ENCODE measurements around the gene CDH7. TPM values are rescaled to one million over a fixed set of nuclear protein-coding genes. Genes with fewer than 3 reads are reported as not detected.

Gene CDH7
- total RNA-seq (2014; rRNA removed) = 6.1 and 7.3 TPM in 2 replicates
- Bru-seq, nascent RNA = percentile 59 among the genes with signal in this experiment
- BruChase-seq, experiment 1, labeled RNA remaining after a 6-hour chase = percentile 57 among the genes with signal in this experiment
- BruChase-seq, experiment 2, labeled RNA remaining after a 2-hour chase = percentile 52 among the genes with signal in this experiment
- long read RNA-seq, full-length matches to known transcripts = 7 of 23 reads
- long read RNA-seq, partial matches to known transcripts = 8 of 23 reads
- long read RNA-seq, other reads (novel, unspliced or antisense) = 8 of 23 reads

GRCh38 chr18:65750389-65751154 lies at the start of gene CDH7:
Gene CDH7, plus strand, starts transcription at chr18:65751012. Its CDS starts 11,831 bp downstream, at chr18:65762843.
- H3K9me2 ChIP-seq (replicated peaks; ENCODE audit: low read length) = no peaks in the 10 kb centered on the region
- peaks cover 39% of the 10 kb centered on the region for H3K79me2 ChIP-seq (ENCODE audit: low read length)
- no peaks in the 10 kb centered on the region for H3K27me3 ChIP-seq (ENCODE audit: low read length)
- no peaks in the 10 kb centered on the region for H3K36me3 ChIP-seq (ENCODE audit: low read depth, low read length)
- peak within 1 kb of the TSS; percentile 98 for H3K4me2 ChIP-seq (ENCODE audit: low read length)
- H3K4me1 ChIP-seq (ENCODE audit: insufficient read depth, low read length) = peaks cover 54% of the 10 kb centered on the region
- H3K9ac ChIP-seq (ENCODE audit: low read length) = peak within 1 kb of the TSS; percentile 48
- no peaks in the 10 kb centered on the region for H3F3A ChIP-seq (ENCODE audit: low read length, unreplicated experiment)
- no TSS peak for BruUV-seq (replicated peaks)
- peak within 1 kb of the TSS; percentile 96 for H2AFZ ChIP-seq (ENCODE audit: low read length)
- ChIA-PET POLR2A (ENCODE audit: unreplicated experiment) (no interaction called here), CTCF (interaction anchor here (0.7 kb wide), 2 partner anchors 94 to 699 kb away, joined by 10 to 20 read pairs; no protein-coding TSS in a partner anchor)
- ATAC-seq (peak; percentile 61), DNase-seq (peak; percentile 60)
- intact Hi-C loops (cut with micrococcal nuclease) = loop anchor here (5.0 kb wide), 2 partner anchors 308 to 533 kb away; no protein-coding TSS in a partner anchor
- no peaks in the 10 kb centered on the region for H4K20me1 ChIP-seq (ENCODE audit: low read length)
- no peak for TF ChIP-seq EZH2 (IDR thresholded peaks at IDR 0.05; ENCODE audit: low read length, unreplicated experiment)
- TF ChIP-seq CTCF (conservative IDR thresholded peaks at IDR 0.05; ENCODE audit: low read depth, low read length) = no peak
- TF ChIP-seq EZH2phosphoT487 (IDR thresholded peaks at IDR 0.05; ENCODE audit: borderline replicate concordance, low read length) = no peak
- peak within 1 kb of the TSS; percentile 89 for H3K4me3 ChIP-seq (ENCODE audit: low read length)
- H3K9me3 ChIP-seq (ENCODE audit: low read length) = no peaks in the 10 kb centered on the region
- no peak within 1 kb of the TSS for H3K27ac ChIP-seq (ENCODE audit: low read length)

GRCh38 chr18:65704046-65704445 lies 46.8 kb upstream of the CDH7 start:
- Histone ChIP-seq H3K9ac (ENCODE audit: low read length) (no peak overlapping the region), H3K9me3 (ENCODE audit: low read length) (no peaks in the 10 kb centered on the region), H3F3A (ENCODE audit: low read length, unreplicated experiment) (no peaks in the 10 kb centered on the region), H3K27ac (ENCODE audit: low read length) (no peak overlapping the region), H4K20me1 (ENCODE audit: low read length) (no peaks in the 10 kb centered on the region), H3K36me3 (ENCODE audit: low read depth, low read length) (no peaks in the 10 kb centered on the region), H3K4me3 (ENCODE audit: low read length) (no peak overlapping the region), H2AFZ (ENCODE audit: low read length) (no peak overlapping the region), H3K27me3 (ENCODE audit: low read length) (no peaks in the 10 kb centered on the region), H3K4me1 (ENCODE audit: insufficient read depth, low read length) (no peaks in the 10 kb centered on the region), H3K79me2 (ENCODE audit: low read length) (no peaks in the 10 kb centered on the region), H3K9me2 (replicated peaks; ENCODE audit: low read length) (no peaks in the 10 kb centered on the region), H3K4me2 (ENCODE audit: low read length) (no peak overlapping the region)
- intact Hi-C loops (cut with micrococcal nuclease) = no loop called here
- TF ChIP-seq EZH2phosphoT487 (IDR thresholded peaks at IDR 0.05; ENCODE audit: borderline replicate concordance, low read length) = no peak
- TF ChIP-seq EZH2 (IDR thresholded peaks at IDR 0.05; ENCODE audit: low read length, unreplicated experiment) = no peak
- no peak for TF ChIP-seq CTCF (conservative IDR thresholded peaks at IDR 0.05; ENCODE audit: low read depth, low read length)
- DNase-seq (no peak), ATAC-seq (no peak)
- ChIA-PET POLR2A (ENCODE audit: unreplicated experiment) (interaction anchor here (0.7 kb wide), 1 partner anchor 186 kb away, joined by 3 read pairs; no protein-coding TSS in a partner anchor), CTCF (no interaction called here)
- no TSS peak for BruUV-seq (replicated peaks)

Measured in PC-3 (cell line).